ENCODE data around the gene SHD. TPM values are rescaled to one million over a fixed set of nuclear protein-coding genes. Genes with fewer than 3 reads are reported as not detected.
A peak's percentile ranks its signal among the peaks of the same experiment; 100 is the strongest.

The SHD gene
- total and polyA plus RNA-seq, 2 of the 8 experiments (the other 6 are each of a cell fraction or from before 2014, with no cell fraction given): 5.8 to 10.7 TPM

GRCh38 chr19:4329858-4330257, 50.8 kb downstream of the SHD start:
- no peak overlapping the region for H3K4me3 ChIP-seq (ENCODE audit: extremely low read depth in 1 of 4, insufficient read depth in 2 of 4, low read depth in 3 of 4, low read length in 4 of 4)
- H3K23ac ChIP-seq (ENCODE audit: insufficient read length): no peak overlapping the region
- H3K27ac ChIP-seq (ENCODE audit: low read depth, low read length): no peak overlapping the region
- H3K23me2 ChIP-seq (ENCODE audit: low read depth, low read length): peaks cover 20% of the 10 kb centered on the region; the same call in 1 of the 2 replicates
- H2BK5ac ChIP-seq (ENCODE audit: low read depth, low read length): no peak overlapping the region
- H3K9ac ChIP-seq (replicated peaks in 1 of 4; ENCODE audit: extremely low read depth in 1 of 4, low read depth in 3 of 4, low read length in 3 of 4): no peak overlapping the region
- H2BK20ac ChIP-seq (ENCODE audit: low read length): no peak overlapping the region
- H4K8ac ChIP-seq (ENCODE audit: extremely low read depth, insufficient read depth, low read length): no peak overlapping the region
- H3K79me1 ChIP-seq (ENCODE audit: low read depth, low read length): no peaks in the 10 kb centered on the region
- WGBS, 2 experiments (ENCODE audit: extremely low coverage in 1 of 2, insufficient coverage in 1 of 2, insufficient read length in 1 of 2, insufficient replicate concordance in 2 of 2, low coverage in 1 of 2, low lambda C conversion rate in 2 of 2, missing lambda C conversion rate in 1 of 2): 96% methylated on average over 19 of the region's 19 CpGs; no CpG with 5 or more reads in 1 of the 2 experiments
- peaks cover 0 to under 1% (median 0%) of the 10 kb centered on the region in 4 experiments; a peak in 2 of 8 replicates for H3K36me3 ChIP-seq (ENCODE audit: control insufficient read depth in 2 of 4, insufficient read depth in 4 of 4, low read length in 3 of 4)
- no peaks in the 10 kb centered on the region for H3K9me3 ChIP-seq (ENCODE audit: insufficient read depth in 2 of 2, low read depth in 1 of 2, low read length in 1 of 2)
- FAIRE-seq: no peak
- H2BK120ac ChIP-seq (replicated peaks; ENCODE audit: low read depth, low read length): no peak overlapping the region
- no peak overlapping the region for H3K4ac ChIP-seq (replicated peaks; ENCODE audit: insufficient read length, low read depth, low read length)
- no peak overlapping the region for H2BK12ac ChIP-seq (ENCODE audit: low read depth, low read length)
- no peak overlapping the region for H3K56ac ChIP-seq (replicated peaks; ENCODE audit: insufficient read length, low read depth, low read length)
- no peak overlapping the region for H4K91ac ChIP-seq (replicated peaks; ENCODE audit: insufficient read length, low read length)
- ChIA-PET POLR2A (ENCODE audit: partially characterized antibody) (interaction anchor here (0.5 to 4.8 kb wide), 7 partner anchors 9 to 80 kb away, joined by 3 to 46 read pairs (median 6); partner anchors contain the start of genes MPND and STAP2), CTCF (ENCODE audit: partially characterized antibody) (interaction anchor here (0.7 to 1.3 kb wide), 3 partner anchors 18 to 63 kb away, joined by 3 read pairs; no protein-coding TSS in a partner anchor)
- no peak overlapping the region for H2AK5ac ChIP-seq (ENCODE audit: low read depth, low read length)
- TF ChIP-seq KDM1A (IDR thresholded peaks at IDR 0.05; ENCODE audit: borderline replicate concordance, low read length) (0 out of 2 replicates have a peak, but pooled peaks have one; percentile 29), SP1 (IDR thresholded peaks at IDR 0.05; ENCODE audit: low read depth, low read length) (no peak)
- H4K5ac ChIP-seq (ENCODE audit: insufficient read length, low read depth, low read length): no peak overlapping the region
- H2AFZ ChIP-seq (ENCODE audit: low read length): no peak overlapping the region
- H4K20me1 ChIP-seq (replicated peaks in 1 of 2; ENCODE audit: control insufficient read depth in 1 of 2, insufficient read depth in 2 of 2, low read length in 2 of 2): peaks cover 2 to 22% of the 10 kb centered on the region in 2 experiments
- H3K4me1 ChIP-seq (replicated peaks in 1 of 4; ENCODE audit: control insufficient read depth in 3 of 4, insufficient read depth in 4 of 4, low read length in 3 of 4): peaks cover 0 to 6% (median 3%) of the 10 kb centered on the region in 4 experiments; a peak in 5 of 7 replicates
- peak overlapping the region; percentile 16; the same call in 1 of the 2 replicates for H2BK15ac ChIP-seq (ENCODE audit: low read length)
- no peak overlapping the region for H3K18ac ChIP-seq (ENCODE audit: extremely low read depth, low read length)
- no peaks in the 10 kb centered on the region for H3K79me2 ChIP-seq (ENCODE audit: control insufficient read depth in 1 of 2, insufficient read depth in 2 of 2, low read length in 2 of 2)
- H3K4me2 ChIP-seq (ENCODE audit: insufficient read depth in 1 of 2, low read depth in 2 of 2, low read length in 2 of 2): peak overlapping the region in 1 of 2 experiments; percentile 88; a peak in 1 of 4 replicates
- DNase-seq (ENCODE audit: low read depth in 1 of 2, low spot score in 2 of 2): no peak
- H3K14ac ChIP-seq (ENCODE audit: insufficient read length): no peak overlapping the region
- no peaks in the 10 kb centered on the region; a peak in 1 of 7 replicates for H3K27me3 ChIP-seq (replicated peaks in 1 of 4; ENCODE audit: control insufficient read depth in 3 of 4, extremely low read depth in 1 of 4, insufficient read depth in 3 of 4, low read length in 3 of 4)
